GM23338 (cell line): Measurements from ENCODE around the gene RTN4IP1. TPM values are rescaled to one million over a fixed set of nuclear protein-coding genes. Genes with fewer than 3 reads are reported as not detected.

ENCODE experiments used
- ATAC-seq: fragments of 200-7000 bp; cut with Tn5 transposase; 3 replicates; pipeline ENCODE4 v1.9.1; 2020
- DNase-seq: peaks from one replicate; pipeline ENCODE4 v3.0.0-alpha.2; 2015; ENCODE audit warnings: low spot score
- H2AFZ ChIP-seq: fragments of 200-600 bp; sonication (generic); 2 replicates; pipeline ENCODE4 v1.8.0; 2016; ENCODE audit warnings: antibody characterized with exemption, mild to moderate bottlenecking, moderate library complexity
- H3F3A ChIP-seq: fragments of 200-600 bp; sonication (generic); replicated peaks from 2 replicates; pipeline ENCODE4 v1.8.0; 2017; ENCODE audit warnings: antibody characterized with exemption, mixed run types, low read depth
- H3K27ac ChIP-seq: fragments of 200-600 bp; sonication (generic); 2 replicates; pipeline ENCODE4 v1.6.1; 2016; ENCODE audit warnings: low read depth
- H3K27me3 ChIP-seq: fragments of 200-600 bp; sonication (generic); 2 replicates; pipeline ENCODE4 v1.8.0; 2016; ENCODE audit warnings: mild to moderate bottlenecking, mixed run types, moderate library complexity; ENCODE audit not compliant: insufficient read depth
- H3K36me3 ChIP-seq: fragments of 200-600 bp; sonication (generic); 2 replicates; pipeline ENCODE4 v1.8.0; 2016; ENCODE audit warnings: mild to moderate bottlenecking; ENCODE audit not compliant: insufficient read depth
- H3K4me1 ChIP-seq: fragments of 200-600 bp; sonication (generic); 2 replicates; pipeline ENCODE4 v1.8.0; 2016; ENCODE audit warnings: mild to moderate bottlenecking, moderate library complexity; ENCODE audit not compliant: insufficient read depth
- H3K4me2 ChIP-seq: fragments of 200-600 bp; sonication (generic); 2 replicates; pipeline ENCODE4 v1.7.1; 2017; ENCODE audit warnings: mixed run types
- H3K4me3 ChIP-seq: fragments of 200-600 bp; sonication (generic); 2 replicates; pipeline ENCODE4 v1.6.1; 2016; ENCODE audit warnings: mixed run types
- H3K79me2 ChIP-seq: fragments of 200-600 bp; sonication (generic); replicated peaks from 2 replicates; pipeline ENCODE4 v1.8.0; 2017; ENCODE audit warnings: mild to moderate bottlenecking; ENCODE audit not compliant: insufficient read depth
- H3K9me2 ChIP-seq: fragments of 200-600 bp; sonication (generic); 2 replicates; pipeline ENCODE4 v1.8.0; 2017; ENCODE audit not compliant: insufficient read depth
- H4K20me1 ChIP-seq: fragments of 200-600 bp; sonication (generic); replicated peaks from 2 replicates; pipeline ENCODE4 v1.8.0; 2017; ENCODE audit warnings: mild to moderate bottlenecking; ENCODE audit not compliant: insufficient read depth
- H3K27ac Mint-ChIP-seq: 2 replicates; pipeline ENCODE4 v1.8.0; 2020; ENCODE audit warnings: inconsistent platforms, mild to moderate bottlenecking, moderate library complexity, mixed read lengths
- H3K27me3 Mint-ChIP-seq: 3 replicates; pipeline ENCODE4 v1.8.0; 2022; ENCODE audit warnings: low read depth, mild to moderate bottlenecking, moderate library complexity, mixed read lengths, inconsistent platforms; ENCODE audit not compliant: insufficient read depth, poor library complexity
- H3K36me3 Mint-ChIP-seq: 3 replicates; pipeline ENCODE4 v1.8.0; 2021; ENCODE audit warnings: low read depth, mild to moderate bottlenecking, inconsistent platforms, moderate library complexity, mixed read lengths
- H3K4me1 Mint-ChIP-seq: 3 replicates; pipeline ENCODE4 v1.8.0; 2020; ENCODE audit warnings: mild to moderate bottlenecking, inconsistent platforms, mixed read lengths
- H3K4me3 Mint-ChIP-seq: 3 replicates; pipeline ENCODE4 v1.8.0; 2021; ENCODE audit warnings: moderate library complexity, mild to moderate bottlenecking, inconsistent platforms, mixed read lengths
- H3K9me3 Mint-ChIP-seq: 3 replicates; pipeline ENCODE4 v1.8.0; 2020; ENCODE audit warnings: moderate library complexity, mild to moderate bottlenecking, inconsistent platforms, mixed read lengths
- CREB1 ChIP-seq: fragments of 250-450 bp; sonication (Bioruptor Pico); IDR thresholded peaks from 2 replicates; pipeline ENCODE4 v1.5.0; 2020; ENCODE audit warnings: low read depth, mild to moderate bottlenecking, moderate library complexity
- CTCF ChIP-seq, 2 experiments: fragments of 200-600 bp in 1 of 2; sonication (generic) in 1 of 2; conservative IDR thresholded peaks; 2 replicates each; pipeline versions ENCODE4 v1.5.1 to v1.6.1; 2016 to 2017; ENCODE audit warnings: antibody characterized with exemption in 2 of 2, low read depth in 2 of 2, mild to moderate bottlenecking in 2 of 2, moderate library complexity in 1 of 2
- ETS1 ChIP-seq: IDR thresholded peaks from 2 replicates; pipeline ENCODE4 v1.6.1; 2016; ENCODE audit warnings: antibody characterized with exemption
- EZH2 ChIP-seq: fragments of 200-600 bp; sonication (generic); IDR thresholded peaks from one replicate; pipeline ENCODE4 v1.8.0; 2017; ENCODE audit warnings: antibody characterized with exemption, mild to moderate bottlenecking, low read depth; ENCODE audit not compliant: unreplicated experiment
- EZH2phosphoT487 ChIP-seq: fragments of 200-600 bp; sonication (generic); IDR thresholded peaks from one replicate; pipeline ENCODE4 v1.8.1; 2018; ENCODE audit warnings: antibody characterized with exemption; ENCODE audit not compliant: unreplicated experiment
- JUNB ChIP-seq: IDR thresholded peaks from one replicate; pipeline ENCODE4 v1.6.1; 2016; ENCODE audit warnings: antibody characterized with exemption; ENCODE audit not compliant: unreplicated experiment
- NANOG ChIP-seq: IDR thresholded peaks from 2 replicates; pipeline ENCODE4 v1.6.1; 2016; ENCODE audit warnings: antibody characterized with exemption, borderline replicate concordance
- POLR2AphosphoS5 ChIP-seq: IDR thresholded peaks from 2 replicates; pipeline ENCODE4 v1.6.1; 2016; ENCODE audit warnings: antibody characterized with exemption, low read depth
- REST ChIP-seq: IDR thresholded peaks from one replicate; pipeline ENCODE4 v1.6.1; 2018; ENCODE audit warnings: antibody characterized with exemption; ENCODE audit not compliant: unreplicated experiment
- STAT1 ChIP-seq: IDR thresholded peaks from one replicate; pipeline ENCODE4 v1.6.1; 2016; ENCODE audit warnings: antibody characterized with exemption; ENCODE audit not compliant: unreplicated experiment
- ZNF114 ChIP-seq: fragments of 250-450 bp; sonication (Bioruptor Pico); IDR thresholded peaks from 2 replicates; pipeline ENCODE4 v1.5.0; 2020; ENCODE audit warnings: mild to moderate bottlenecking, moderate library complexity
- ZNF331 ChIP-seq: fragments of 250-450 bp; sonication (Bioruptor Pico); IDR thresholded peaks from 2 replicates; pipeline ENCODE4 v1.5.0; 2020; ENCODE audit warnings: low read depth, mild to moderate bottlenecking, moderate library complexity
- polyA plus RNA-seq: library from polyadenylated mRNA; unstranded; fragments of >200 nt; fragmentation: Nextera tagmentation; extraction: Ambion mirVana; gene quantifications from 2 replicates; pipeline ENCODE4 v1.2.1, GENCODE V29; 2016
- total RNA-seq: library from RNA; depleted of rRNA; stranded (reverse); fragments of >200 nt; shearing (Covaris generic); gene quantifications from 2 replicates; pipeline ENCODE4 v1.2.3, GENCODE V29; 2014
- TF ChIP-seq, protein P1 (sequence below): fragments of 250-450 bp; sonication (Bioruptor Pico); IDR thresholded peaks from 2 replicates; pipeline ENCODE4 v1.5.0; 2020; ENCODE audit warnings: mild to moderate bottlenecking, moderate library complexity

Gene RTN4IP1
- total and polyA plus RNA-seq, 2 experiments from 2014 or later, result 14.5 to 17.5 TPM

GRCh38 chr6:106536851-106537250, 92.4 kb downstream of the RTN4IP1 start:
- Histone ChIP-seq H2AFZ (no peak overlapping the region), H3K9me2 (no peaks in the 10 kb centered on the region), H3K4me1 (peaks cover 19% of the 10 kb centered on the region; the same call in 1 of the 2 replicates), H3K36me3 (no peaks in the 10 kb centered on the region), H3F3A (no peaks in the 10 kb centered on the region), H3K79me2 (no peaks in the 10 kb centered on the region), H3K27me3 (no peaks in the 10 kb centered on the region), H3K4me2 (no peak overlapping the region), H4K20me1 (no peaks in the 10 kb centered on the region), H3K27ac (no peak overlapping the region), H3K4me3 (no peak overlapping the region)
- Mint-ChIP-seq H3K27me3 (peaks cover 3% of the 10 kb centered on the region), H3K9me3 (no peaks in the 10 kb centered on the region), H3K4me3 (no peak overlapping the region), H3K4me1 (peaks cover 25% of the 10 kb centered on the region), H3K27ac (no peak overlapping the region), H3K36me3 (no peaks in the 10 kb centered on the region)
- TF ChIP-seq REST (no peak), EZH2 (no peak), STAT1 (no peak), ETS1 (no peak), CREB1 (CRISPR knock-in tag) (no peak), EZH2phosphoT487 (no peak), NANOG (no peak), ZNF331 (CRISPR knock-in tag) (no peak), ZNF114 (CRISPR knock-in tag) (no peak), CTCF (conservative IDR thresholded peaks at IDR 0.05; ENCODE audit: low read depth in 2 of 2) (no peak), JUNB (no peak), POLR2AphosphoS5 (no peak)
- TF ChIP-seq, protein P1, sequence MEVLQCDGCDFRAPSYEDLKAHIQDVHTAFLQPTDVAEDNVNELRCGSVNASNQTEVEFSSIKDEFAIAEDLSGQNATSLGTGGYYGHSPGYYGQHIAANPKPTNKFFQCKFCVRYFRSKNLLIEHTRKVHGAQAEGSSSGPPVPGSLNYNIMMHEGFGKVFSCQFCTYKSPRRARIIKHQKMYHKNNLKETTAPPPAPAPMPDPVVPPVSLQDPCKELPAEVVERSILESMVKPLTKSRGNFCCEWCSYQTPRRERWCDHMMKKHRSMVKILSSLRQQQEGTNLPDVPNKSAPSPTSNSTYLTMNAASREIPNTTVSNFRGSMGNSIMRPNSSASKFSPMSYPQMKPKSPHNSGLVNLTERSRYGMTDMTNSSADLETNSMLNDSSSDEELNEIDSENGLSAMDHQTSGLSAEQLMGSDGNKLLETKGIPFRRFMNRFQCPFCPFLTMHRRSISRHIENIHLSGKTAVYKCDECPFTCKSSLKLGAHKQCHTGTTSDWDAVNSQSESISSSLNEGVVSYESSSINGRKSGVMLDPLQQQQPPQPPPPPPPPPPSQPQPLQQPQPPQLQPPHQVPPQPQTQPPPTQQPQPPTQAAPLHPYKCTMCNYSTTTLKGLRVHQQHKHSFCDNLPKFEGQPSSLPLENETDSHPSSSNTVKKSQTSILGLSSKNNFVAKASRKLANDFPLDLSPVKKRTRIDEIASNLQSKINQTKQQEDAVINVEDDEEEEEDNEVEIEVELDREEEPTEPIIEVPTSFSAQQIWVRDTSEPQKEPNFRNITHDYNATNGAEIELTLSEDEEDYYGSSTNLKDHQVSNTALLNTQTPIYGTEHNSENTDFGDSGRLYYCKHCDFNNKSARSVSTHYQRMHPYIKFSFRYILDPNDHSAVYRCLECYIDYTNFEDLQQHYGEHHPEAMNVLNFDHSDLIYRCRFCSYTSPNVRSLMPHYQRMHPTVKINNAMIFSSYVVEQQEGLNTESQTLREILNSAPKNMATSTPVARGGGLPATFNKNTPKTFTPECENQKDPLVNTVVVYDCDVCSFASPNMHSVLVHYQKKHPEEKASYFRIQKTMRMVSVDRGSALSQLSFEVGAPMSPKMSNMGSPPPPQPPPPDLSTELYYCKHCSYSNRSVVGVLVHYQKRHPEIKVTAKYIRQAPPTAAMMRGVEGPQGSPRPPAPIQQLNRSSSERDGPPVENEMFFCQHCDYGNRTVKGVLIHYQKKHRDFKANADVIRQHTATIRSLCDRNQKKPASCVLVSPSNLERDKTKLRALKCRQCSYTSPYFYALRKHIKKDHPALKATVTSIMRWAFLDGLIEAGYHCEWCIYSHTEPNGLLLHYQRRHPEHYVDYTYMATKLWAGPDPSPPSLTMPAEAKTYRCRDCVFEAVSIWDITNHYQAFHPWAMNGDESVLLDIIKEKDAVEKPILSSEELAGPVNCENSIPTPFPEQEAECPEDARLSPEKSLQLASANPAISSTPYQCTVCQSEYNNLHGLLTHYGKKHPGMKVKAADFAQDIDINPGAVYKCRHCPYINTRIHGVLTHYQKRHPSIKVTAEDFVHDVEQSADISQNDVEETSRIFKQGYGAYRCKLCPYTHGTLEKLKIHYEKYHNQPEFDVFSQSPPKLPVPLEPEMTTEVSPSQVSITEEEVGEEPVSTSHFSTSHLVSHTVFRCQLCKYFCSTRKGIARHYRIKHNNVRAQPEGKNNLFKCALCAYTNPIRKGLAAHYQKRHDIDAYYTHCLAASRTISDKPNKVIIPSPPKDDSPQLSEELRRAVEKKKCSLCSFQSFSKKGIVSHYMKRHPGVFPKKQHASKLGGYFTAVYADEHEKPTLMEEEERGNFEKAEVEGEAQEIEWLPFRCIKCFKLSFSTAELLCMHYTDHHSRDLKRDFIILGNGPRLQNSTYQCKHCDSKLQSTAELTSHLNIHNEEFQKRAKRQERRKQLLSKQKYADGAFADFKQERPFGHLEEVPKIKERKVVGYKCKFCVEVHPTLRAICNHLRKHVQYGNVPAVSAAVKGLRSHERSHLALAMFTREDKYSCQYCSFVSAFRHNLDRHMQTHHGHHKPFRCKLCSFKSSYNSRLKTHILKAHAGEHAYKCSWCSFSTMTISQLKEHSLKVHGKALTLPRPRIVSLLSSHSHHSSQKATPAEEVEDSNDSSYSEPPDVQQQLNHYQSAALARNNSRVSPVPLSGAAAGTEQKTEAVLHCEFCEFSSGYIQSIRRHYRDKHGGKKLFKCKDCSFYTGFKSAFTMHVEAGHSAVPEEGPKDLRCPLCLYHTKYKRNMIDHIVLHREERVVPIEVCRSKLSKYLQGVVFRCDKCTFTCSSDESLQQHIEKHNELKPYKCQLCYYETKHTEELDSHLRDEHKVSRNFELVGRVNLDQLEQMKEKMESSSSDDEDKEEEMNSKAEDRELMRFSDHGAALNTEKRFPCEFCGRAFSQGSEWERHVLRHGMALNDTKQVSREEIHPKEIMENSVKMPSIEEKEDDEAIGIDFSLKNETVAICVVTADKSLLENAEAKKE (CRISPR knock-in tag), result no peak
- ATAC-seq (no peak), DNase-seq (no peak)
